GM12892 (cell line): ENCODE data around the gene OR8S1.
"Not testable (repeated sequence)": the region's sequence is repeated elsewhere in the genome, so short reads cannot be mapped to it uniquely, and the experiment has no call there.

Experiments
- POLR2A ChIP-seq: IDR thresholded peaks from 2 replicates; pipeline ENCODE4 v1.6.1; 2011; ENCODE audit warnings: low read depth, low read length, control low read depth
- POLR2AphosphoS5 ChIP-seq: IDR thresholded peaks from 2 replicates; pipeline ENCODE4 v1.6.1; 2011; ENCODE audit warnings: low read depth, low read length, control low read depth
- TAF1 ChIP-seq: IDR thresholded peaks from 2 replicates; pipeline ENCODE4 v1.6.1; 2011; ENCODE audit warnings: low read depth, mild to moderate bottlenecking, control low read depth, low read length, borderline replicate concordance

DNA sequence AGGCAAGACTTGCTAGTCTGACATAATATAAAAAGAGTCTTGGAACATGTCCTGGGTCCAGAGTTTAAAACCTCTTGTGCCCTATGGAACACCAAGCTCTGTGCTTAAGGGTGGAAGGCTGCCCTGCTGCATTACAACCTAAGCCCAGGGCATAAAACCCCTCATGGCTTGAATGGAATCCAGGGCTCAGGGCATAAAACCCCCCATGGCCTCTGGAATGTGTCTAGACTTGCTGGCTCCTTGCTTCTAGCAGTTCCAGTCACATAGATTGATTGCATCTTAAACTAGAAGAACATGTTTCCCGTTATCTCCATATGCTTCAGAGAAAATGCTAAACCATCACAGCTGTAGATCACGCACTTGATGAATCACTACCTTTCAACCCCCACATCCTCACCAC, 18.6 kb upstream of the OR8S1 start:
- not testable (repeated sequence) for TF ChIP-seq POLR2A, POLR2AphosphoS5, TAF1
